Prostate gland (tissue), 1 donor: ENCODE results near the gene ATP11B.

Source experiments
- POLR2A ChIP-seq: fragments of 450-650 bp; IDR thresholded peaks from one replicate; pipeline ENCODE4 v1.6.1; 2016; ENCODE audit warnings: antibody characterized with exemption, mild to moderate bottlenecking
- POLR2AphosphoS5 ChIP-seq: sonication (generic); formaldehyde crosslinking; IDR thresholded peaks from one replicate; pipeline ENCODE4 v1.6.1; 2017; ENCODE audit warnings: antibody characterized with exemption

DNA sequence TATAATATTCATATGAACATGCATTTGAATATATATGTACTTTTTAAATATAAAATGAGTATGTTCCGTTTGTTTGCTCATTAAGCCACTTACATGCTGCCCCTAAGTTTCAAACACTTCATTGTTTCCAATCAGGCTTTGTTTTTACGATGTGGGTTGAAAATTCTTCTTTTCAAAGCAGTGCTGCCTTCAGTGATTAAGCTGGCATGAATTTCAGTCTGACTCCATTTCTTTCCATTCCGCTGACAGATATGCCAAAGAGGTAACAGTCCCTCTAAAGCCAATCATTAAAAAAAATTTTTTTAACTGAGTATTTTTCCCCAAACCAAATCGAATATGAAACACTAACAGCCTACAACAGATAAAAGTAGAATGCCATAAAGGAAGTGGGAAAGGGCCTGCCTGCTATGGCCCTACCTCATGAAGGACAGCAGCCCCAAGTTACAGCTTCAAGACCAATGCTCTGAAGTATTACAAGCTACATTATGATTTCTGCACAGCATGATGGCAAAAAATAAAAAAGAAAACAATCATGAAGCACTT is 147.0 kb downstream of the ATP11B start:
- TF ChIP-seq POLR2AphosphoS5 = no peak
- TF ChIP-seq POLR2A = no peak
